AG04449 (cell line): ENCODE data around the gene COMMD4.
A peak's percentile ranks its signal among the peaks of the same experiment; 100 is the strongest.
"Not testable (repeated sequence)": the region's sequence is repeated elsewhere in the genome, so short reads cannot be mapped to it uniquely, and the experiment has no call there.

ENCODE experiments used
- CTCF ChIA-PET: fragments of 350-600 bp; formaldehyde crosslinking; extraction: SDS; loops from one replicate; lab custom pipeline; 2021; ENCODE audit warnings: antibody characterized with exemption; lab: Yijun Ruan, JAX
- POLR2A ChIA-PET: fragments of 400-600, 350-600 bp; formaldehyde crosslinking; extraction: SDS; loops from one replicate; lab custom pipeline; 2020; ENCODE audit warnings: antibody characterized with exemption, inconsistent platforms; lab: Yijun Ruan, JAX
- DNase-seq: peaks from one replicate; pipeline ENCODE4 v3.0.0-alpha.2; 2010; ENCODE audit warnings: low read depth, low spot score
- H3K4me3 ChIP-seq: 2 replicates; pipeline ENCODE4 v1.5.1; 2011; ENCODE audit warnings: low read depth, mild to moderate bottlenecking, control low read depth, low read length
- CTCF ChIP-seq: IDR thresholded peaks from one replicate; pipeline ENCODE4 v1.5.1; 2011; ENCODE audit warnings: mild to moderate bottlenecking, moderate library complexity, low read length, control low read depth, inconsistent platforms; ENCODE audit not compliant: insufficient read depth; ENCODE audit errors: missing control alignments

The COMMD4 gene

DNA sequence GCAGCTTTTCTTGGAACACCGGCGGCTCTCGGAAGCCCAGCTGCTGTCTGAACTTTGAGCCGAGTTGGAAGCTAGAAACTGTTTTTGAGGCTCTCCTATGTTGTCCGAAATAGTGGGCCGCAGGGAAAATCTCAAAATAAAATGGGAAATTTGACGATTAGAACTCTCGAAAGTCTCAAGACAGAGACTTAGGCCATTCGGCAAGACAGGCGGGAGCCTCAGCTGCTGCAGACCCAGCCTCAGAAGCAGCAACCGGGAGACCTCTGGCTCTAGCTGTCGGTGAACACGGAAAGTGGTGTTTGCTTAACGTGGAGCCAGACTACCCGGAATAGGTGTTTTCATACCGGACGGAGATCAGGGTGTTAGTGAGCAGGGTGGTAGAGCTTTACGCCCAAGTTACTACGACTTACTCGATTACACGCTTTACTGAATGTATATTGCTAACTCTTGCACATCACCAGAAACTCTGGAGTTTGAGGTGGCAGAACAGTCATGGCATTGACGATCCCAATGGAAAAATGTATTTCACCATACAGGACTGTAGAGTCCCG, 32.9 kb downstream of the COMMD4 start:
- POLR2A ChIA-PET = interaction anchor here (0.7 to 1.9 kb wide), 10 partner anchors 13 to 279 kb away, joined by 3 to 12 read pairs (median 4); partner anchors contain the start of genes C15orf39, IMP3, SIN3A and SNX33
- DNase-seq = no peak
- TF ChIP-seq CTCF = no peak
- H3K4me3 ChIP-seq = peak overlapping the region; percentile 86
- CTCF ChIA-PET = interaction anchor here (1.0 to 3.7 kb wide), 27 partner anchors 8 to 433 kb away, joined by 3 to 50 read pairs (median 8); partner anchors contain the start of genes IMP3 and SNX33

DNA sequence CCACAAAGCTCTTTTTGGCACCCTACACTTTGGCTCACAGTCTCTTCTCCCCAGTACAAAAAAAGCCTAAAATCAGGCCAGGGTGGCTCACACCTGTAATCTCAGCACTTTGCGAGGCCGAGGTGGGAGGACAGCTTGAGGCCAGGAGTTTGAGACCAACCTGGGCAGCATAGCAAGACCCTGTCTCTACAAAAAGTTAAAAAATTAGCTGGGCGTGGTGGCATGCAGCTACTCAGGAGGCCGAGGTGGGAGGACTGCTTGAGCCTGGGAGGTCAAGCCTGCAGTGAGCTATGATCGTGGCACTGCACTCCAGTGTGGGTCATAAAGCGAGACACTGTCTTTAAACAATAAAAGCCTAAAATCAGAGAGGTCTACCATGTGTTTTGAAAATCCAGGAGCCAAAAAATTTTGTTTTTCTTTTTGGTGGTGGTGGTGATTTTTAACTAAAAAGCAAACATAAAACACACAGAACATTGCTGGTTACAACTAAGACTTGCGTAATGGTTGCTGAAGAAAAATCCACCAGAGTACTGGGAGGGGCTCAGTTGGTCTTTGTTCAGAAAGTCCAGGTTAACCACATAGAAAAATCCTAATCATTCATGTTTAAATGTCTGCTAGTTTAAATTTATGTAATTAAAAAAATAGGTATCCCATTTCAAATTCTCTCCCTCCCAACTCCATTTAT, 34.2 kb downstream of the COMMD4 start:
- ChIA-PET CTCF (interaction anchor here (1.0 to 3.7 kb wide), 6 partner anchors 10 to 270 kb away, joined by 3 to 25 read pairs (median 4); partner anchors contain the start of gene IMP3), POLR2A (interaction anchor here (0.6 kb wide), 1 partner anchor 86 kb away, joined by 3 read pairs; no protein-coding TSS in a partner anchor)
- no peak for TF ChIP-seq CTCF
- DNase-seq = no peak
- no peak overlapping the region for H3K4me3 ChIP-seq

- TF ChIP-seq CTCF = no peak
- CTCF ChIA-PET = no interaction called here
- POLR2A ChIA-PET = no interaction called here
- DNase-seq = no peak
- H3K4me3 ChIP-seq = no peak overlapping the region
These were observed 35.6 kb downstream of the COMMD4 start for GRCh38 chr15:75371486-75371885.

- ChIA-PET POLR2A (no interaction called here), CTCF (no interaction called here)
- no peak for TF ChIP-seq CTCF
- no peak for DNase-seq
- no peak overlapping the region for H3K4me3 ChIP-seq
These were observed 36.2 kb downstream of the COMMD4 start for GRCh38 chr15:75371901-75372688.

DNA sequence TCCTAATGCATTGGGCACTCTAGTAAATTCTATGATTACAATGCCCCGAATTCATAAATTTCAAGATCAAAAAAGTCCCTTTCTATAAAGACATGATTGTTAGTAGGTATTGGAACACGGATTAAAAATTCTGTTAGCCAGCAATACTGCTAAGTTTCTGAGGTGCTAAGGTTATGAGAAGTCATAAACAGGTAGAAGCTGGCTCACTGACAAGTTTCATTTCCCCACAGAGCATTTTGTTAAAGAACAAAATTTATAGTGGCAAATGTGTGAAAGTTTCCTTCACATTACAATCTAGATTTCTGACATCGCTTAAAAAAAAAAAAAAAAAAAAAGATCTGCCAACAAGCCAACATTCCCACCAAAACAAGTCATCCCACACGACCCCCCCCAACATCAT, 44.9 kb downstream of the COMMD4 start:
- TF ChIP-seq CTCF = no peak
- POLR2A ChIA-PET = no interaction called here
- CTCF ChIA-PET = interaction anchor here (1.3 to 2.6 kb wide), 2 partner anchors 13 to 15 kb away, joined by 3 to 12 read pairs; partner anchors contain the start of gene MAN2C1
- DNase-seq = no peak
- no peak overlapping the region for H3K4me3 ChIP-seq

GRCh38 chr15:75383986-75384385, 48.1 kb downstream of the COMMD4 start:
- DNase-seq, POLR2A ChIA-PET, H3K4me3 ChIP-seq: not testable (repeated sequence)
- CTCF ChIA-PET = interaction anchor here (1.5 kb wide), 1 partner anchor 11 kb away, joined by 3 read pairs; no protein-coding TSS in a partner anchor
